ENCODE results near the gene TFEC.
"Not testable (repeated sequence)": the region's sequence is repeated elsewhere in the genome, so short reads cannot be mapped to it uniquely, and the experiment has no call there.

Gene TFEC

DNA sequence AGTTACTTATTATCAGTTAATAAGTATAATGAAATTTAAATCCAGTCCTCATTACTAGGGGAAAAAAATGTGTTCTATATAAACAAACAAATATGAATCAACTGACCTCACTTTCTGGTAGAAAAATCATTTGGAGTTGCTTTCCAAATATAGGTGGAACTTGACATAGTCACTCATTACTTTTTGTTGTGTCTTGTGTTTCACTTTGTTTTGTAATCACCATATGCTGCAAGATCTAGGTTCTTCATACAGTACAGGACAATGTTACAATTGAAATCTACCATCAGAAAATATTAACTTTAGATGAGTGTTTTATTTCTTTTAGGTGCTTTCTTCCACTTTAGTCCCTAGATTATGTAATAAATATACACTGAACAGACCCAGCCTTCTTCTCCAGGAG, 16.9 kb downstream of the TFEC start:
- H3K36me3 ChIP-seq (ENCODE audit: control insufficient read depth, low read length) = no peaks in the 10 kb centered on the region
- H3K27ac ChIP-seq (ENCODE audit: low read depth, low read length) = no peak overlapping the region
- TF ChIP-seq EZH2phosphoT487 (IDR thresholded peaks at IDR 0.05; ENCODE audit: borderline replicate concordance, low read length) = no peak
- TF ChIP-seq, protein P1, sequence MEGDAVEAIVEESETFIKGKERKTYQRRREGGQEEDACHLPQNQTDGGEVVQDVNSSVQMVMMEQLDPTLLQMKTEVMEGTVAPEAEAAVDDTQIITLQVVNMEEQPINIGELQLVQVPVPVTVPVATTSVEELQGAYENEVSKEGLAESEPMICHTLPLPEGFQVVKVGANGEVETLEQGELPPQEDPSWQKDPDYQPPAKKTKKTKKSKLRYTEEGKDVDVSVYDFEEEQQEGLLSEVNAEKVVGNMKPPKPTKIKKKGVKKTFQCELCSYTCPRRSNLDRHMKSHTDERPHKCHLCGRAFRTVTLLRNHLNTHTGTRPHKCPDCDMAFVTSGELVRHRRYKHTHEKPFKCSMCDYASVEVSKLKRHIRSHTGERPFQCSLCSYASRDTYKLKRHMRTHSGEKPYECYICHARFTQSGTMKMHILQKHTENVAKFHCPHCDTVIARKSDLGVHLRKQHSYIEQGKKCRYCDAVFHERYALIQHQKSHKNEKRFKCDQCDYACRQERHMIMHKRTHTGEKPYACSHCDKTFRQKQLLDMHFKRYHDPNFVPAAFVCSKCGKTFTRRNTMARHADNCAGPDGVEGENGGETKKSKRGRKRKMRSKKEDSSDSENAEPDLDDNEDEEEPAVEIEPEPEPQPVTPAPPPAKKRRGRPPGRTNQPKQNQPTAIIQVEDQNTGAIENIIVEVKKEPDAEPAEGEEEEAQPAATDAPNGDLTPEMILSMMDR (IDR thresholded peaks at IDR 0.05; ENCODE audit: low read depth, low read length, poor library complexity, severe bottlenecking) = no peak
- no peak overlapping the region for H3K4me3 ChIP-seq (ENCODE audit: low read length)
- no peak overlapping the region for H3K4me2 ChIP-seq (ENCODE audit: low read length)
- H3K9me2 ChIP-seq (replicated peaks; ENCODE audit: control insufficient read depth, low read length) = no peaks in the 10 kb centered on the region
- no peaks in the 10 kb centered on the region for H3K9me3 ChIP-seq (ENCODE audit: control insufficient read depth, insufficient read depth, low read length)
- H3K79me2 ChIP-seq (ENCODE audit: control insufficient read depth, low read length) = no peaks in the 10 kb centered on the region
- H3K27me3 ChIP-seq (ENCODE audit: control insufficient read depth, low read length) = no peaks in the 10 kb centered on the region
- H3K4me1 ChIP-seq (ENCODE audit: control insufficient read depth, low read length) = no peaks in the 10 kb centered on the region
- H3F3A ChIP-seq (ENCODE audit: control insufficient read depth, insufficient read depth) = no peaks in the 10 kb centered on the region
- no peaks in the 10 kb centered on the region for H4K20me1 ChIP-seq (ENCODE audit: control insufficient read depth, insufficient read depth, low read depth, low read length)

DNA sequence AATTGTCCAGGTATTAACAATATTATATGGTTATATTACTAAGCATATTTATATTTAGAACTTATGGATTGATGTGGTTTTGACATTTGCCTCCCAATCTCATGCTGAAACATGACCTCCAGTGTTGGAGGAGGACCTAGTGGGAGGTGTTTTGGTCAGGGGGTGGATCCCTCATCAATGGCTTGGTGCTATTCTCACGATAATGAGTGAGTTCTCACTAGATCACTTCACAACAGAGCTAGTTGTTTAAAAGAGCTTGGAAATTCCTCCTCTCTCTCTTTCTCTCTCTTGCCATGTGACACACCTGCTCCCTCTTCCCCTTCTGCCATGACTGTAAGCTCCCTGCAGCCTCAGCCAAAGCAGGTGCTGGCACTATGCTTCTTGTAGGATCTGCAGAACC, 19.0 kb downstream of the TFEC start:
- Histone ChIP-seq H3K4me1 (ENCODE audit: control insufficient read depth, low read length) (no peaks in the 10 kb centered on the region), H3K9me3 (ENCODE audit: control insufficient read depth, insufficient read depth, low read length) (no peaks in the 10 kb centered on the region), H3K4me2 (ENCODE audit: low read length) (no peak overlapping the region), H3K9me2 (replicated peaks; ENCODE audit: control insufficient read depth, low read length) (no peaks in the 10 kb centered on the region), H4K20me1 (ENCODE audit: control insufficient read depth, insufficient read depth, low read depth, low read length) (no peaks in the 10 kb centered on the region), H3K27me3 (ENCODE audit: control insufficient read depth, low read length) (no peaks in the 10 kb centered on the region), H3K36me3 (ENCODE audit: control insufficient read depth, low read length) (no peaks in the 10 kb centered on the region), H3K79me2 (ENCODE audit: control insufficient read depth, low read length) (no peaks in the 10 kb centered on the region), H3F3A (ENCODE audit: control insufficient read depth, insufficient read depth) (no peaks in the 10 kb centered on the region), H3K27ac (ENCODE audit: low read depth, low read length) (no peak overlapping the region), H3K4me3 (ENCODE audit: low read length) (no peak overlapping the region)
- no peak for TF ChIP-seq EZH2phosphoT487 (IDR thresholded peaks at IDR 0.05; ENCODE audit: borderline replicate concordance, low read length)
- TF ChIP-seq, protein P1 (IDR thresholded peaks at IDR 0.05; ENCODE audit: low read depth, low read length, poor library complexity, severe bottlenecking) = no peak

DNA sequence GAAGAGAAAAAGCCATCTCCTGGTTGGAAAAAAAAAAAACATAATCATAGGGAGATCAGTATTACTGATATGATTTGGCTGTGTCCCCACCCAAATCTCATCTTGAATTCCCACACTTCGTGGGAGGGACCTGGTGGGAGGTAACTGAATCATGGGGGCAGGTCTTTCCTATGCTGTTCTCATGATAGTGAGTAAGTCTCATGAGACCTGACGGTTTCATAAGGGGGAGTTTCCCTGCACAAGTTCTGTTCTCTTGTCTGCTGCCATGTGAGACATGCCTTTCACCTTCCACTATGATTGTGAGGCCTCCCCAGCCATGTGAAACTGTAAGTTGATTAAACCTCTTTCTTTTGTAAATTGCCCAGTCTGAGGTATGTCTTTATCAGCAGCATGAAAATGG, 25.8 kb downstream of the TFEC start:
- H3K9me3 ChIP-seq (ENCODE audit: control insufficient read depth, insufficient read depth, low read length); H3K27me3 ChIP-seq (ENCODE audit: control insufficient read depth, low read length); H3K9me2 ChIP-seq (replicated peaks; ENCODE audit: control insufficient read depth, low read length); H3K27ac ChIP-seq (ENCODE audit: low read depth, low read length); H3K4me1 ChIP-seq (ENCODE audit: control insufficient read depth, low read length); H4K20me1 ChIP-seq (ENCODE audit: control insufficient read depth, insufficient read depth, low read depth, low read length); H3K79me2 ChIP-seq (ENCODE audit: control insufficient read depth, low read length); H3F3A ChIP-seq (ENCODE audit: control insufficient read depth, insufficient read depth); H3K4me3 ChIP-seq (ENCODE audit: low read length); H3K4me2 ChIP-seq (ENCODE audit: low read length); H3K36me3 ChIP-seq (ENCODE audit: control insufficient read depth, low read length): not testable (repeated sequence)

DNA sequence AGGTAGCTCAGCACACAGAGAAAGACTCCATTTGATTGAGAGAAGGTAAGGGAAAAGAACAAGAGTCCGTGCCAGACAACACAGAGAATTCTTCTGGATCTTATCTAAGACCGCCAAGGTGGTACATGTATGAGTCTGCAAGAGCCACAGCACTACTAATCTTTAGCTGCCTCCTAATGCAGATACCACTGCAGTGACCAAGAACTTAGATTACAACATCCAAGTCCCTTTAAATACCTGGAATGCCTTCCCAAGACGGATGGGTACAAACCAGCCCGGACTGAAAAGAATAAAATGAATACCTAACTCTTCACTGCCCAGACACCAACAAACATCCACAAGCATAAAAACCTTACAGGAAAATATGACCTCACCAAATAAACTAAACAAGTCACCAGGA, 33.3 kb downstream of the TFEC start:
- Histone ChIP-seq H3K4me3 (ENCODE audit: low read length) (no peak overlapping the region), H3K9me2 (replicated peaks; ENCODE audit: control insufficient read depth, low read length) (no peaks in the 10 kb centered on the region), H3K4me1 (ENCODE audit: control insufficient read depth, low read length) (no peaks in the 10 kb centered on the region), H3K79me2 (ENCODE audit: control insufficient read depth, low read length) (no peaks in the 10 kb centered on the region), H3K36me3 (ENCODE audit: control insufficient read depth, low read length) (no peaks in the 10 kb centered on the region), H3K9me3 (ENCODE audit: control insufficient read depth, insufficient read depth, low read length) (no peaks in the 10 kb centered on the region), H4K20me1 (ENCODE audit: control insufficient read depth, insufficient read depth, low read depth, low read length) (no peaks in the 10 kb centered on the region), H3K4me2 (ENCODE audit: low read length) (no peak overlapping the region), H3K27me3 (ENCODE audit: control insufficient read depth, low read length) (no peaks in the 10 kb centered on the region), H3K27ac (ENCODE audit: low read depth, low read length) (no peak overlapping the region), H3F3A (ENCODE audit: control insufficient read depth, insufficient read depth) (no peaks in the 10 kb centered on the region)
- TF ChIP-seq EZH2phosphoT487 (IDR thresholded peaks at IDR 0.05; ENCODE audit: borderline replicate concordance, low read length) = no peak
- TF ChIP-seq, protein P1 (IDR thresholded peaks at IDR 0.05; ENCODE audit: low read depth, low read length, poor library complexity, severe bottlenecking) = no peak
